ENCODE results near the gene RBAK.

Gene RBAK

DNA sequence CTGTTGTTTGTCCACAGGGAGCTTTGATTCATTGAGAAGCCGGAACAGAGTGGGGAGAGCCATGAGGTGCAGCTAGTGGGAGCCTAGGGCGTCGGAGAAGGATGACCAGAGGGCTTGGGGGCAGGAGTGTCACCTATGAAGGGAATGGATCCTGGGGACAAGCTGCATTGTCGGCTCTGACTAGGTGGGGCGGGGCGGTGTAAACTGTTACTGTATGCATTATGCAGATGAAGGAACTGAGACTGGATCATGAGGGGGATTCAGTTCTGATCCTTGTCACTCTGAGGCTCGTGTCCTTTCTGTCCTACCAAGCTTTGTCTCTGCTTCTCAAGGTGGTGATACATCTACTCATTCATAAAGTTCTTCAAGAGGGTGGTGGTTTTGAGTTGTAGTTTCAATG lies 46.8 kb upstream of the RBAK start:
- no peak overlapping the region for H3K4me3 ChIP-seq (ENCODE audit: insufficient read depth, low read length, poor library complexity, severe bottlenecking)
- no peaks in the 10 kb centered on the region; the same call in 1 of the 2 replicates for H3F3A ChIP-seq (ENCODE audit: insufficient read depth)
- H3K27me3 ChIP-seq (ENCODE audit: low read length) = no peaks in the 10 kb centered on the region
- H4K20me1 ChIP-seq (ENCODE audit: low read depth, low read length) = no peaks in the 10 kb centered on the region
- H2AFZ ChIP-seq (ENCODE audit: low read depth, low read length, severe bottlenecking) = no peak overlapping the region
- no peaks in the 10 kb centered on the region for H3K9me3 ChIP-seq (ENCODE audit: insufficient read depth, low read length)
- TF ChIP-seq CTCF (IDR thresholded peaks at IDR 0.05; ENCODE audit: insufficient read depth, low read length, poor library complexity, severe bottlenecking) (no peak), EZH2phosphoT487 (conservative IDR thresholded peaks at IDR 0.05; ENCODE audit: low read length) (no peak)
- no peaks in the 10 kb centered on the region for H3K36me3 ChIP-seq (ENCODE audit: low read length)
- no peak overlapping the region for H3K9ac ChIP-seq (ENCODE audit: low read length)
- no peak overlapping the region for H3K27ac ChIP-seq (ENCODE audit: low read depth, low read length)
- H3K9me2 ChIP-seq (replicated peaks; ENCODE audit: insufficient read depth, low read length) = no peaks in the 10 kb centered on the region
- no peaks in the 10 kb centered on the region for H3K79me2 ChIP-seq (ENCODE audit: insufficient read depth, low read length)
- no peak overlapping the region for H3K4me2 ChIP-seq (ENCODE audit: low read depth, low read length, poor library complexity, severe bottlenecking)

DNA sequence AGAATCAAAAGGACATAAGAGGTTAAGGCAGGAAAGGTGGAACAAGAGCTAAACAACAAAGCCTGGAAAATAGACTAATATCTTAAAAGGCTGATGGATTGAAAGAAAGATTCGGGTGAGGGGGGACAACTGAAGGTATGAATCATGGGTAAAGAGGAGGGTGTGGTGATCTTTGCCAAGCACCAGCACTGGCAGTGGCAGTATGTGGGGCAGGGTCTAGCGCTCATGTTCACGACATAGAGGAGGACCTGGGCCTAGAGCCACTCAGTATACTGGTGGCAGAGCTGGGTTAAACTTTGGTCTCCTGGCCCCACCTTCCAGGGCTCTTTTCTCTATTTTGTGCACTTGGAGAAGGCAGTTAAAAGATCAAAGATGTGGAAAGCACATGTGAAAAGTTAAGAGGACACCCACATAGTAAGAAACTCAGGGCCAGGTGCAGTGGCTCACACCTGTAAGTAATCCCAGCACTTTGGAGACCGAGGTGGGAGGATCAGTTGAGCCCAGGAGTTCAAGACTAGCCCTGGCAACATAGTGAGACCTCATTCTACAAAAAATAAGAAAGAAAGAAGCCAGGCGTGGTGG lies 46.2 kb upstream of the RBAK start:
- no peak overlapping the region for H3K4me2 ChIP-seq (ENCODE audit: low read depth, low read length, poor library complexity, severe bottlenecking)
- TF ChIP-seq CTCF (IDR thresholded peaks at IDR 0.05; ENCODE audit: insufficient read depth, low read length, poor library complexity, severe bottlenecking) (no peak), EZH2phosphoT487 (conservative IDR thresholded peaks at IDR 0.05; ENCODE audit: low read length) (no peak)
- H3K27ac ChIP-seq (ENCODE audit: low read depth, low read length) = no peak overlapping the region
- H3K9ac ChIP-seq (ENCODE audit: low read length) = no peak overlapping the region
- no peaks in the 10 kb centered on the region for H3K9me2 ChIP-seq (replicated peaks; ENCODE audit: insufficient read depth, low read length)
- no peak overlapping the region for H2AFZ ChIP-seq (ENCODE audit: low read depth, low read length, severe bottlenecking)
- no peaks in the 10 kb centered on the region for H3K9me3 ChIP-seq (ENCODE audit: insufficient read depth, low read length)
- H3K36me3 ChIP-seq (ENCODE audit: low read length) = no peaks in the 10 kb centered on the region
- H3K79me2 ChIP-seq (ENCODE audit: insufficient read depth, low read length) = no peaks in the 10 kb centered on the region
- H3K27me3 ChIP-seq (ENCODE audit: low read length) = no peaks in the 10 kb centered on the region
- no peaks in the 10 kb centered on the region; the same call in 1 of the 2 replicates for H3F3A ChIP-seq (ENCODE audit: insufficient read depth)
- H4K20me1 ChIP-seq (ENCODE audit: low read depth, low read length) = no peaks in the 10 kb centered on the region
- no peak overlapping the region for H3K4me3 ChIP-seq (ENCODE audit: insufficient read depth, low read length, poor library complexity, severe bottlenecking)

- no peaks in the 10 kb centered on the region for H3K27me3 ChIP-seq (ENCODE audit: low read length)
- H3K79me2 ChIP-seq (ENCODE audit: insufficient read depth, low read length) = no peaks in the 10 kb centered on the region
- H3F3A ChIP-seq (ENCODE audit: insufficient read depth) = no peaks in the 10 kb centered on the region; the same call in 1 of the 2 replicates
- H2AFZ ChIP-seq (ENCODE audit: low read depth, low read length, severe bottlenecking) = no peak overlapping the region
- H3K4me2 ChIP-seq (ENCODE audit: low read depth, low read length, poor library complexity, severe bottlenecking) = no peak overlapping the region
- H3K36me3 ChIP-seq (ENCODE audit: low read length) = no peaks in the 10 kb centered on the region
- H4K20me1 ChIP-seq (ENCODE audit: low read depth, low read length) = no peaks in the 10 kb centered on the region
- no peaks in the 10 kb centered on the region for H3K9me3 ChIP-seq (ENCODE audit: insufficient read depth, low read length)
- H3K4me3 ChIP-seq (ENCODE audit: insufficient read depth, low read length, poor library complexity, severe bottlenecking) = no peak overlapping the region
- TF ChIP-seq EZH2phosphoT487 (conservative IDR thresholded peaks at IDR 0.05; ENCODE audit: low read length) (no peak), CTCF (IDR thresholded peaks at IDR 0.05; ENCODE audit: insufficient read depth, low read length, poor library complexity, severe bottlenecking) (no peak)
- no peaks in the 10 kb centered on the region for H3K9me2 ChIP-seq (replicated peaks; ENCODE audit: insufficient read depth, low read length)
- no peak overlapping the region for H3K9ac ChIP-seq (ENCODE audit: low read length)
- H3K27ac ChIP-seq (ENCODE audit: low read depth, low read length) = no peak overlapping the region
Observed at GRCh38 chr7:5001003-5001402, 44.7 kb upstream of the RBAK start.

All from SU-DHL-6 (cell line).